ENCODE data around the gene TOM1.

TOM1 gene

GRCh38 chr22:35342390-35342789 lies 42.7 kb downstream of the TOM1 start:
- Histone ChIP-seq H3K36me3 (ENCODE audit: control insufficient read depth in 1 of 2, insufficient read depth in 2 of 2, low read length in 2 of 2) (peaks cover 73 to 76% of the 10 kb centered on the region in 2 experiments), H4K8ac (ENCODE audit: low read depth, low read length) (no peak overlapping the region), H2AK5ac (ENCODE audit: low read length) (no peak overlapping the region), H4K91ac (ENCODE audit: low read depth, low read length) (no peak overlapping the region), H3K9ac (ENCODE audit: low read length) (no peak overlapping the region), H3K9me3 (ENCODE audit: insufficient read depth, low read depth, low read length) (peaks cover 12% of the 10 kb centered on the region), H3K18ac (ENCODE audit: low read length) (no peak overlapping the region), H3K27ac (ENCODE audit: low read depth, low read length) (no peak overlapping the region), H4K12ac (ENCODE audit: low read depth, low read length) (no peak overlapping the region), H2AFZ (ENCODE audit: insufficient read depth, low read length, poor library complexity) (no peak overlapping the region), H3K4me1 (ENCODE audit: control insufficient read depth in 1 of 2, insufficient read depth in 2 of 2, low read length in 2 of 2) (no peaks in the 10 kb centered on the region), H2BK12ac (ENCODE audit: low read length) (no peak overlapping the region), H2BK5ac (ENCODE audit: low read depth, low read length, poor library complexity) (no peak overlapping the region), H3K4me2 (ENCODE audit: low read length) (no peak overlapping the region), H3K79me2 (ENCODE audit: control insufficient read depth, insufficient read depth, low read length, poor library complexity) (no peaks in the 10 kb centered on the region), H3K23ac (ENCODE audit: low read length) (no peak overlapping the region), H3K4me3 (ENCODE audit: low read depth, low read length) (peak overlapping the region; percentile 34), H2BK120ac (ENCODE audit: insufficient read depth, low read length, poor library complexity) (no peak overlapping the region), H3K27me3 (ENCODE audit: insufficient read depth, low read length) (no peaks in the 10 kb centered on the region), H3K79me1 (ENCODE audit: low read length) (no peaks in the 10 kb centered on the region), H3K4ac (ENCODE audit: low read depth, low read length) (no peak overlapping the region), H3K14ac (ENCODE audit: low read length) (no peak overlapping the region)
- WGBS (ENCODE audit: extremely low coverage, insufficient coverage, insufficient read length), result no CpG with 5 or more reads among the region's 4 CpGs
- no peak for DNase-seq

GRCh38 chr22:35343664-35344550 lies 44.2 kb downstream of the TOM1 start:
- Histone ChIP-seq H3K23ac (ENCODE audit: low read length) (no peak overlapping the region), H3K14ac (ENCODE audit: low read length) (no peak overlapping the region), H3K79me2 (ENCODE audit: control insufficient read depth, insufficient read depth, low read length, poor library complexity) (no peaks in the 10 kb centered on the region), H3K27ac (ENCODE audit: low read depth, low read length) (no peak overlapping the region), H2BK12ac (ENCODE audit: low read length) (no peak overlapping the region), H3K4me2 (ENCODE audit: low read length) (no peak overlapping the region), H4K8ac (ENCODE audit: low read depth, low read length) (no peak overlapping the region), H3K79me1 (ENCODE audit: low read length) (no peaks in the 10 kb centered on the region), H3K9me3 (ENCODE audit: insufficient read depth, low read depth, low read length) (peaks cover 14% of the 10 kb centered on the region), H3K9ac (ENCODE audit: low read length) (no peak overlapping the region), H2BK5ac (ENCODE audit: low read depth, low read length, poor library complexity) (no peak overlapping the region), H4K91ac (ENCODE audit: low read depth, low read length) (no peak overlapping the region), H3K4me1 (ENCODE audit: control insufficient read depth in 1 of 2, insufficient read depth in 2 of 2, low read length in 2 of 2) (no peaks in the 10 kb centered on the region), H3K4ac (ENCODE audit: low read depth, low read length) (no peak overlapping the region), H2AFZ (ENCODE audit: insufficient read depth, low read length, poor library complexity) (no peak overlapping the region), H2BK120ac (ENCODE audit: insufficient read depth, low read length, poor library complexity) (no peak overlapping the region), H2AK5ac (ENCODE audit: low read length) (no peak overlapping the region), H3K36me3 (ENCODE audit: control insufficient read depth in 1 of 2, insufficient read depth in 2 of 2, low read length in 2 of 2) (peaks cover 63 to 67% of the 10 kb centered on the region in 2 experiments), H3K4me3 (ENCODE audit: low read depth, low read length) (peak overlapping the region; percentile 60), H3K27me3 (ENCODE audit: insufficient read depth, low read length) (no peaks in the 10 kb centered on the region), H4K12ac (ENCODE audit: low read depth, low read length) (no peak overlapping the region), H3K18ac (ENCODE audit: low read length) (no peak overlapping the region)
- no CpG with 5 or more reads among the region's 26 CpGs for WGBS (ENCODE audit: extremely low coverage, insufficient coverage, insufficient read length)
- DNase-seq, result no peak

- H3K4ac ChIP-seq (ENCODE audit: low read depth, low read length), result no peak overlapping the region
- no peak overlapping the region for H2AK5ac ChIP-seq (ENCODE audit: low read length)
- H3K4me3 ChIP-seq (ENCODE audit: low read depth, low read length), result peak overlapping the region; percentile 16
- WGBS (ENCODE audit: extremely low coverage, insufficient coverage, insufficient read length), result no CpG with 5 or more reads among the region's 14 CpGs
- H3K18ac ChIP-seq (ENCODE audit: low read length), result no peak overlapping the region
- no peak overlapping the region for H3K9ac ChIP-seq (ENCODE audit: low read length)
- H3K4me1 ChIP-seq (ENCODE audit: control insufficient read depth in 1 of 2, insufficient read depth in 2 of 2, low read length in 2 of 2), result peaks cover 2 to 4% of the 10 kb centered on the region in 2 experiments
- no peak overlapping the region for H2BK12ac ChIP-seq (ENCODE audit: low read length)
- H2BK120ac ChIP-seq (ENCODE audit: insufficient read depth, low read length, poor library complexity), result no peak overlapping the region
- no peak overlapping the region for H3K14ac ChIP-seq (ENCODE audit: low read length)
- H3K36me3 ChIP-seq (ENCODE audit: control insufficient read depth in 1 of 2, insufficient read depth in 2 of 2, low read length in 2 of 2), result peaks cover 60 to 63% of the 10 kb centered on the region in 2 experiments
- no peak overlapping the region for H3K4me2 ChIP-seq (ENCODE audit: low read length)
- H4K8ac ChIP-seq (ENCODE audit: low read depth, low read length), result no peak overlapping the region
- no peak overlapping the region for H2AFZ ChIP-seq (ENCODE audit: insufficient read depth, low read length, poor library complexity)
- H2BK5ac ChIP-seq (ENCODE audit: low read depth, low read length, poor library complexity), result no peak overlapping the region
- H3K23ac ChIP-seq (ENCODE audit: low read length), result no peak overlapping the region
- H3K27me3 ChIP-seq (ENCODE audit: insufficient read depth, low read length), result no peaks in the 10 kb centered on the region
- no peak for DNase-seq
- H4K91ac ChIP-seq (ENCODE audit: low read depth, low read length), result no peak overlapping the region
- H3K79me1 ChIP-seq (ENCODE audit: low read length), result no peaks in the 10 kb centered on the region
- H3K9me3 ChIP-seq (ENCODE audit: insufficient read depth, low read depth, low read length), result peaks cover 12% of the 10 kb centered on the region
- no peak overlapping the region for H4K12ac ChIP-seq (ENCODE audit: low read depth, low read length)
- no peaks in the 10 kb centered on the region for H3K79me2 ChIP-seq (ENCODE audit: control insufficient read depth, insufficient read depth, low read length, poor library complexity)
- H3K27ac ChIP-seq (ENCODE audit: low read depth, low read length), result no peak overlapping the region
These were observed 45.4 kb downstream of the TOM1 start for GRCh38 chr22:35344956-35345690.

- Histone ChIP-seq H3K23ac (ENCODE audit: low read length) (no peak overlapping the region), H3K79me2 (ENCODE audit: control insufficient read depth, insufficient read depth, low read length, poor library complexity) (no peaks in the 10 kb centered on the region), H2BK5ac (ENCODE audit: low read depth, low read length, poor library complexity) (no peak overlapping the region), H3K27ac (ENCODE audit: low read depth, low read length) (no peak overlapping the region), H3K36me3 (ENCODE audit: control insufficient read depth in 1 of 2, insufficient read depth in 2 of 2, low read length in 2 of 2) (peaks cover 54 to 57% of the 10 kb centered on the region in 2 experiments), H3K18ac (ENCODE audit: low read length) (no peak overlapping the region), H3K4me1 (ENCODE audit: control insufficient read depth in 1 of 2, insufficient read depth in 2 of 2, low read length in 2 of 2) (peaks cover 4 to 5% of the 10 kb centered on the region in 2 experiments), H3K79me1 (ENCODE audit: low read length) (peaks cover 2% of the 10 kb centered on the region), H3K27me3 (ENCODE audit: insufficient read depth, low read length) (no peaks in the 10 kb centered on the region), H4K8ac (ENCODE audit: low read depth, low read length) (no peak overlapping the region), H2BK12ac (ENCODE audit: low read length) (no peak overlapping the region), H3K4me2 (ENCODE audit: low read length) (no peak overlapping the region), H4K91ac (ENCODE audit: low read depth, low read length) (no peak overlapping the region), H3K14ac (ENCODE audit: low read length) (no peak overlapping the region), H3K9me3 (ENCODE audit: insufficient read depth, low read depth, low read length) (peaks cover 11% of the 10 kb centered on the region), H2AFZ (ENCODE audit: insufficient read depth, low read length, poor library complexity) (no peak overlapping the region), H2BK120ac (ENCODE audit: insufficient read depth, low read length, poor library complexity) (no peak overlapping the region), H4K12ac (ENCODE audit: low read depth, low read length) (no peak overlapping the region), H3K4ac (ENCODE audit: low read depth, low read length) (no peak overlapping the region), H2AK5ac (ENCODE audit: low read length) (no peak overlapping the region), H3K9ac (ENCODE audit: low read length) (no peak overlapping the region), H3K4me3 (ENCODE audit: low read depth, low read length) (peak overlapping the region; percentile 16)
- WGBS (ENCODE audit: extremely low coverage, insufficient coverage, insufficient read length), result no CpG with 5 or more reads among the region's 11 CpGs
- no peak for DNase-seq
These were observed 46.3 kb downstream of the TOM1 start for GRCh38 chr22:35345808-35346505.
